Chondrocyte (in vitro differentiated cells): Measurements from ENCODE around the gene CEP164. TPM values are rescaled to one million over a fixed set of nuclear protein-coding genes. Genes with fewer than 3 reads are reported as not detected.

Experiments used
- DNase-seq: peaks from one replicate; pipeline ENCODE4 v3.0.0; 2021; ENCODE audit warnings: mixed read lengths, low spot score
- H3K27ac Mint-ChIP-seq: one replicate; pipeline ENCODE4 v1.8.0; 2021; ENCODE audit warnings: mild to moderate bottlenecking, moderate library complexity, mixed read lengths; ENCODE audit not compliant: unreplicated experiment
- H3K27me3 Mint-ChIP-seq: 2 replicates; pipeline ENCODE4 v1.8.0; 2021; ENCODE audit warnings: low read depth, mixed read lengths
- H3K36me3 Mint-ChIP-seq: 2 replicates; pipeline ENCODE4 v1.8.0; 2021; ENCODE audit warnings: low read depth, mixed read lengths
- H3K4me1 Mint-ChIP-seq: 2 replicates; pipeline ENCODE4 v1.8.0; 2021; ENCODE audit warnings: low read depth, mild to moderate bottlenecking, mixed read lengths
- H3K4me3 Mint-ChIP-seq: one replicate; pipeline ENCODE4 v1.8.0; 2021; ENCODE audit warnings: mild to moderate bottlenecking, moderate library complexity, mixed read lengths; ENCODE audit not compliant: unreplicated experiment
- H3K9me3 Mint-ChIP-seq: 2 replicates; pipeline ENCODE4 v1.8.0; 2021; ENCODE audit warnings: low read depth, mixed read lengths
- CTCF ChIP-seq: fragments of 200-600 bp; sonication (generic); IDR thresholded peaks from 2 replicates; pipeline ENCODE4 v1.5.0; 2021; ENCODE audit warnings: antibody characterized with exemption, mild to moderate bottlenecking, moderate library complexity
- total RNA-seq: library from RNA; stranded (reverse); gene quantifications from 3 replicates; pipeline ENCODE4 v1.2.1, GENCODE V29; 2021

The CEP164 gene
- total RNA-seq, 1 donor from 2014 or later = 29.2 TPM

- DNase-seq = no peak
- Mint-ChIP-seq H3K36me3 (peaks cover 33% of the 10 kb centered on the region), H3K4me3 (no peak overlapping the region), H3K27ac (peak overlapping the region; percentile 77), H3K27me3 (no peaks in the 10 kb centered on the region), H3K4me1 (peaks cover 16% of the 10 kb centered on the region), H3K9me3 (no peaks in the 10 kb centered on the region)
- TF ChIP-seq CTCF = no peak
Measured at GRCh38 chr11:117387992-117388755, 60.5 kb downstream of the CEP164 start.

- no peak for DNase-seq
- no peak overlapping the region for H3K27ac Mint-ChIP-seq
- H3K4me1 Mint-ChIP-seq = peaks cover 16% of the 10 kb centered on the region
- H3K27me3 Mint-ChIP-seq = no peaks in the 10 kb centered on the region
- peaks cover 35% of the 10 kb centered on the region for H3K36me3 Mint-ChIP-seq
- no peak overlapping the region for H3K4me3 Mint-ChIP-seq
- no peak for TF ChIP-seq CTCF
- H3K9me3 Mint-ChIP-seq = no peaks in the 10 kb centered on the region
Measured at GRCh38 chr11:117390743-117391142, 63.1 kb downstream of the CEP164 start.

GRCh38 chr11:117391181-117391580, 63.5 kb downstream of the CEP164 start:
- Mint-ChIP-seq H3K9me3 (no peaks in the 10 kb centered on the region), H3K36me3 (peaks cover 38% of the 10 kb centered on the region), H3K4me1 (peaks cover 16% of the 10 kb centered on the region), H3K27ac (no peak overlapping the region), H3K27me3 (no peaks in the 10 kb centered on the region), H3K4me3 (no peak overlapping the region)
- DNase-seq = no peak
- no peak for TF ChIP-seq CTCF

GRCh38 chr11:117392001-117392690, 64.5 kb downstream of the CEP164 start:
- no peak for DNase-seq
- Mint-ChIP-seq H3K27me3 (no peaks in the 10 kb centered on the region), H3K4me1 (peaks cover 16% of the 10 kb centered on the region)

More at GRCh38 chr11:117392001-117392690, 64.5 kb downstream of the CEP164 start:
- TF ChIP-seq CTCF = no peak
- Mint-ChIP-seq H3K27ac (no peak overlapping the region), H3K9me3 (no peaks in the 10 kb centered on the region), H3K4me3 (no peak overlapping the region), H3K36me3 (peaks cover 43% of the 10 kb centered on the region)
